Activated T-cell treated with anti-CD3 and anti-CD28 coated beads for 4 hours (primary cell): ENCODE measurements around the gene CLEC18A.
"Not testable (repeated sequence)": the region's sequence is repeated elsewhere in the genome, so short reads cannot be mapped to it uniquely, and the experiment has no call there.

Experiments used
- DNase-seq: peaks from one replicate; pipeline ENCODE4 v3.0.0-alpha.2; 2020

CLEC18A gene

DNA sequence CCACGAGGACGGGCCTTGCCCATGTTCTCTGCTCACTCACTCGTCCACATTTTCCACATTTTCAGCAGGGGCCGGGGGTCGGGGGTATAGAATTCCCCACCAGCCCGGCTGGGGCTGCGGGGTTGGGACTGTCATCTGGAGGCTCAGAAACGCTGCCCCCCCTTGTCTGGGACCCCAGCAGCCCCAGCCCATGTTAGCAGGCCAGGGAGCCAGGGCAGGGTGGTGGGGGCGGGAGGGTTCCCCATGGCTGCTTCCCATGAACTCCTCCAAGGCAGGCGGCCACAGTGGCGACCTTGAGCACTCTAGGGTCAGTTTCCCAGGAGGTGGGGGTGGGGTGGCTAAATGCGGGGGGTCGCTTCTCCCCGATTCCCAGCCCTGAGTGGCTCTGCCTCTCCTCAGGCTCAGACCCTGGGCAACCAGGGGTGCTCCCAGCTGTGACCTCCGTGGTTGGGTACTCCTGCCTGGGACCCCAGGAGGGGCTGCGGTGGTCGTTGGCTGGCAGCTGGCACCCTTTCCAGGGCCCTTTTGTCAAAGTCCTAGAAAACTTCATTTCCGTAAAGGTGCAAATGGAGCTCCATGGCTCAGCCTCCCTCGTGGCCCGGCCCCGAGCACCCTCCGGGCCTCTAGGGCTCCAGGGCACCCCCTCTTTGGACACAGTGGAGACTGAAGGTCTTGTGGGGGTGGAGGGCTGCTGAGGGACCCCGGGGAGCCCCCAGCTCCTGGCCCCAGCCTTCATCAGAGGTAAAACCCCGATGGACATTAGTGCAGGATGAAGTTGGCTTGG, 1.6 kb downstream of the CLEC18A start:
- DNase-seq, result not testable (repeated sequence)

GRCh38 chr16:69954241-69954640, 3.1 kb downstream of the CLEC18A start:
- not testable (repeated sequence) for DNase-seq

DNA sequence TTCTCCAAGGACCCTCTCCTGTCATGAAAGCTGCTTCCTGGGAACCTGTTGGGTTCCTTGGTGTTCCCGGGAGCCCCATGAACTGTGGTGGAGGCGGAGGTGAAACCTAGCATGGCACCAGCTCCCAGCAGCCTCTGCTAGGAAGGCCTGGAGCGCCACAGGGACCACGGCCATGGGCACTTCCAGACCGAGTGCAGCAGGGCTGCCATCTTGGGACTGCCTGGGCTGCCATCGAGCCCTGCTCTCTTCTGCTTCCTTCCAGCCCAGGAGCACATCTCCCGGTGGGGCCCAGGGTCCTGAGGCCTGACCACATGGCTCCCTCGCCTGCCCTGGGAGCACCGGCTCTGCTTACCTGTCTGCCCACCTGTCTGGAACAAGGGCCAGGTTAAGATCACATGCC, 12.2 kb downstream of the CLEC18A start:
- not testable (repeated sequence) for DNase-seq

DNA sequence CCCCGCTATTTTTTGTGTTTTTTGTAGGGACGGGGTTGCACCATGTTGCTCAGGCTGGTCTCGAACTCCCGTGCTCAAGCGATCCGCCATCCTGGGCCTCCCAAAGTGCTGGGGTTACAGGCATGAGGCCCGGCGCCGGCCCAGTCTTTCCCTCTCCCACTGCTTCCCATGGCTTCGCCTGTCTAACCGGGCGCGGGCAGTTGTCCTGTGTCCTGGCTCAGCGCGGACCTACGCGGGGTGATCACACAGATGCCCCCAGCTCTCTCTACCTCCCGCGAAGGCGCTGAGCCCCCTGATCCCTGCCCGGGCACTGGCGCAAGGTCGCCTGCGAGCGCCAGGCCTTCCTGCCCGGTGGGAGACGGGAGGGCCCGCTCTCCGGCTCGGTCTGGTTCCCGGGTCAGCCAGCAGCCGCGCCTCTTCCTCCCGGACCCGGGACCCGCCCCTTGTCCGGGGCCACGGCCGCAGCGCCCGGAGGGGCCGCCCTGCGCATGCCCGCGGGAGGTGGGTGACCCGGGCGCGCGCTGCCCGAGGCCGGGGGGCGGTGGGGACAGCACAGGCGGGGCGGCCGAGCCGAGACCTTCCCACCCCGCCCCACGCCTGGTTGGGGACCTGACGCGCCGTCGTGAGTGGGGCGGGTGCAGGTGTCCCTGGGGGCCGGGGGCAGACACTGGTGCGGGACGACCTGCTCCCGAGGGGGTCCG, 14.0 kb downstream of the CLEC18A start:
- DNase-seq, result not testable (repeated sequence)

DNA sequence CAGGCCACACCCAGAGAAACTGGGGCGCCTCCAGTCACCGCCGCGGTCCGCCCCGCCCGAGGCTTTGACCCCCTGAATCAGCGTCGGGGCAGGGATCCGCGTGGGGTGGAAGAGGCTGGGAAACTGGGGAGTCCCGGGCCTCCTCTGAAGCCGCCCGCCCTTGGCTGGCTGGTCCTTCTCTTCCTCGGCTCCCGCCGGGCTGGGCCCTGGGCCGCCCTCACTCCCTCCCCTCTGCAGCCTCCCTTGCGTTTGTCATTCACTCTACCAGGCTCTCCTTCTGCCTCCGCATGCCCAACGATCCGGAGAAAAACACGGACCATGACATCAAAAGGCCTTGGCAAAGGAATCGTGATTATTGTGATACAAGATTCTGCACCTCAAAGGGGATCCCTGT, 14.5 kb downstream of the CLEC18A start:
- not testable (repeated sequence) for DNase-seq

DNA sequence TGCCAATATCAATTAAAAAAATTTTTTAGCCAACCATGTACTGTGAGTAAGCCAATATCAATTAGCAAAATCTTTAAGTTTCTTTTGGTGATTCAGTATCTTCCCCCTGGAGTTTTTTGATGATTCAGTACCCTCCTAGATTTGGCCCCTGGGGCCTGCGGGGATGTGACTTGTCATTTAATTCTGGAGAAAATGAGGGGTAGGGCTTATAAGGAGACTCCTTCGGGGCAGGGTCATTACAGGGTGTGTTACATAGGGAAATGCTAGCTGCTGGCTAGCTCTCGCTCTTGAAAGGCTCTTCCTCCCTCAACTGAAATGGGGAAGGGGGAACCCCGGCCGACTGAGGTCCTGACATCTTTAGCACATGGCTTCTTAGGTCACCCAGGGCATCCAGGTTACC, 16.6 kb downstream of the CLEC18A start:
- not testable (repeated sequence) for DNase-seq

DNA sequence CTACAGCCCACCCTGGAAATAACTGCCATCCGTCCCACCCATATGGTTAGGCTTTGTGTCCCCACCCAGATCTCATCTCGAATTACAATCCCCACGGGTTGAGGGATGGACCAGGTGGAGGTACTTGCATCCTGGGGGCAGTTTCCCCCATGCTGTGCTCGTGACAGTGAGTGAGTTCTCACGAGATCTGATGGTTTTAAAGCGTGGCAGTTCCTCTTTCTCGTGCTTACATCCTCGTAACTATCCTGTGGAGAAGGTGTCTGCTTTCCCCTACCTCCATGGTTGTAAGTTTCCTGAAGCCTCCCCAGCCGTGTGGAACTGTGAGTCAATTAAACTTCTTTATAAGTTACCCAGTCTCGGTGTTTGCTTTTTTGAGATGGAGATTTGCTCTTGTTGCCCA, 17.0 kb downstream of the CLEC18A start:
- DNase-seq, result not testable (repeated sequence)

DNA sequence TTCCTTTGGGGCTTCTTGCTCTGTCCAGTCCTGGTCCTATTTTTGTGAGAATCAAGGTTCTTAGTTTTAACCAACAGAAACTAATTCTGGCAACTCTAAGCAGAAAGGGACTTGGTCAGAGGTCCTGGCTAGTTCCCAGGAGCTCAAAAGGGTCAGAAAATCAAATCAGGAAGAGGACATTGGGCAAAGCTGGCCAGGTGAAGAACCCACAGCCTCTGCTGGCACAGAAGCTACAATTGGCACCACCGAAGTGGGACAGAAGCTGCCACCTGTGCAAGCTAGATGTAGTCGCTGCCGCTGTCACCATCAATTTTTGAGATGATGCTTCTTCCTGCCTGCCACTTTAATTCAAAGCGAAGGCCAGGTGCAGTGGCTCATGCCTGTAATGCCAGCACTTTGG, 18.5 kb downstream of the CLEC18A start:
- DNase-seq, result not testable (repeated sequence)

GRCh38 chr16:69972120-69972519, 21.0 kb downstream of the CLEC18A start:
- DNase-seq, result not testable (repeated sequence)

DNA sequence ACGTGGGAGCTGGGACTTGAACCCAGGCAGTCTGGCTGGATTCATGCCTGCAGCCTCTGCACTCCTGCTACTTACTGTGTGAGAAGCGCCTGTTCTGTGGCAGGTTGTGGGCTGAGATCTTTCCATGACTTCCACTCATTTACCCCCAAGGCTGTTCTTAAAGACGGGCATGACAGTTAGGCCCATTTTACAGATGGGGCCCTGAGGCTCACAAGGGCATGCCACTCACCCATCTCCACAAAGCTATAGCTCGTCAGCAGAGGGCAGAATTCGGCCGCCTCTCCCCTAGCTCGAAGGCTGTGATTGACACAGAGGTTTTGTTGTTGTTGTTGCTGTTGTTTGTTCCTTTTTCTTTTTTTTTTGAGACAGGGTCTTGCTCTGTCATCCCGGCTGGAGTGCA, 21.8 kb downstream of the CLEC18A start:
- DNase-seq, result not testable (repeated sequence)

GRCh38 chr16:69985196-69985595, 34.1 kb downstream of the CLEC18A start:
- DNase-seq, result not testable (repeated sequence)

DNA sequence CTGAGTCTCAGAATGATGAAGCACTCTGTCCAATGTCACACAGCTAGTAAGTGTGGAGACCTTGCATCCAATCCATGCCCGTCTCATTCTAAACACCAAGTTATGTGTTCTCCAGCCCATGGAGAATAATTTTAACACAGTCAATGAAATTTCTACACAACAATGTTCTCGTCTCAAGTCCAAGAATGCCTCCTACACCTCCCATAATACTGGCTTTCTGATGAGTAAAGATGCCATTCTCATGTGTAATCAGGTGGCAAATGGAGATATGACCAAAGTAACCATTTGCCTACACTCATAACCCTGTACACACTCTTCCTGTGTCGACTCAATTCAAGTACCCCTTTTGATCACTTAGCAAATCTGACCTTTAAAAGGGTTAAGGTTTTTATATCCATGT, 46.8 kb downstream of the CLEC18A start:
- DNase-seq, result not testable (repeated sequence)

DNA sequence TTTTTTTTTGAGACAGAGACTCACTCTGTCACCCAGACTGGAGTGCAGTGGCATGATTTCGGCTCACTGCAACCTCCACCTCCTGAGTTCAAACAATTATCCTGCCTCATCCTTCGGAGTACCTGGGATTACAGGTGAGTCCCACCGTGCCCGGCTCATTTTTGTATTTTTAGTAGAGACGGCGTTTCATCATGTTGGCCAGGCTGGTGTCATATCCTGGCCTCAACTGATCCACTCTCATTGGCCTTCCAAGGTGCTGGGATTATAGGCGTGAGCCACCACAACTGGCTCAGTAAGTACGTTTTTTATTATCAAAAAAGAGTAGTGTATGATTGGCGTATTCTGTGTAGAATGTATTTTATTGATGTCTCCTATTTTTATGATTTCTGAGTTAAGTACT, 48.7 kb downstream of the CLEC18A start:
- not testable (repeated sequence) for DNase-seq

- DNase-seq, result not testable (repeated sequence)
Observed at GRCh38 chr16:70003511-70003910, 52.4 kb downstream of the CLEC18A start.

- DNase-seq, result not testable (repeated sequence)
Observed at GRCh38 chr16:70008604-70009003, 57.5 kb downstream of the CLEC18A start.

GRCh38 chr16:70010615-70011014, 59.5 kb downstream of the CLEC18A start:
- DNase-seq, result not testable (repeated sequence)

- DNase-seq, result not testable (repeated sequence)
Observed at GRCh38 chr16:70011120-70011519, 60.0 kb downstream of the CLEC18A start.

- not testable (repeated sequence) for DNase-seq
Observed at GRCh38 chr16:70012354-70012753, 61.2 kb downstream of the CLEC18A start.

- not testable (repeated sequence) for DNase-seq
Observed at GRCh38 chr16:70012951-70013350, 61.8 kb downstream of the CLEC18A start.
